ENCODE data around the gene TYMS.

The TYMS gene

DNA sequence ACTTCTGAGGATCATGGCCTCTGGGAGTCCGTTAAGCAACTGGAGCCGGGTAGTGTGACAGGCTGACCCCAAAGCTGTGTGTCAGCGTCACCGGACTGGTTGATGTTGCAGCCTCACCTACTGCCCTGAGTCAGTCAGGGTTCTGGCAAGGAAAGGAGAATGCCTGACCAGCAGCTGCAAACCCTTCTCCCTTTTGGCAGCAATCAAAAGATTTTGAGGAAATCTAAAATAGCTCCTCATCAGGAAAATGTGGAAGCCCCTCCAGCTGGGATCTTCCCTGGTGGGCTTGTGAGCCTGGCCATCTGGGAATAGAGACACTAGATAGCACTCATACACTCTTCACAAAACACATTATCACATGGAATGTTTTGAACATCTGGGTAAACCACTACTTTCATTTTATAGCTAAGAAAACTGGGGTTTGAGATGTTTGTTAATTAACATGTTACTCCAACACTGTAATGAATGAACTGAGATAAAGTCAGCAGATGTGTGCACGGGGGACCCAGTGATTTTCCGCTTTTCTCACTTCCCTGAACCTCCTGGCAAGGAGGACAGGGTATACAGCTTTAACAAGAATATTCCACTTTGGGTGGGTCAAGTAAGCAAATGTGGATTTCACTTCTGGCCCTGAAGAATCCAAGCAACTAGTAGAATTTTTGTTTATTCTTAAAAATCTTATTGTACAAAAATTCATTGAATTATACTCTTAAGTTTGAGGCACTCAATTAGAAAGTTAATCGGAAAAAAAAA lies 36.0 kb upstream of the TYMS start:
- H3K9me3 ChIP-seq (ENCODE audit: control insufficient read depth, insufficient read depth, low read length) = no peaks in the 10 kb centered on the region
- no peak overlapping the region for H3K9ac ChIP-seq (ENCODE audit: low read depth, low read length)
- H3K4me3 ChIP-seq (ENCODE audit: low read depth, low read length) = no peak overlapping the region
- no peak overlapping the region for H3K27ac ChIP-seq (ENCODE audit: low read depth, low read length)
- H3K4me1 ChIP-seq (ENCODE audit: control insufficient read depth, insufficient read depth, low read length) = no peaks in the 10 kb centered on the region
- no peaks in the 10 kb centered on the region for H3K27me3 ChIP-seq (ENCODE audit: control insufficient read depth, insufficient read depth, low read length)
- H3K36me3 ChIP-seq (ENCODE audit: control insufficient read depth, insufficient read depth, low read length) = no peaks in the 10 kb centered on the region

DNA sequence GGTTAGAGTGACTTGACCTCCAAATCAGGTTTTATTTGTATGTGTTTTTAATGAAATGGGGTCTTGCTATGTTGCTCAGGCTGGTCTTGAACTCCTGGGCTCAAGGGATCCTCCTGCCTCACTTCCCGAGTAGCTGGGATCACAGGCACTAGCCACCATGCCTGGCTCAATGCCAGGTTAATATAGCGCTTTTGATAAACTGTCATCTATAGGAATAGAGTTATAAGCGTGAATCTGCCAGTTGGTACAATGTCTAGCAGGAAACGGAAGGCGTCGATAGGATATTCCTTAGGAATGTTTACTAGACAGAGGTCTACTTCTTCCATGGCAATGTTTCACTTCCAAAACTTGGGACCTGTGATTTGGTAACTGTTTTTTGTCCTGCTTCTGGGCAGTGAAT lies 35.2 kb upstream of the TYMS start:
- Histone ChIP-seq H3K27ac (ENCODE audit: low read depth, low read length) (no peak overlapping the region), H3K4me3 (ENCODE audit: low read depth, low read length) (no peak overlapping the region), H3K4me1 (ENCODE audit: control insufficient read depth, insufficient read depth, low read length) (no peaks in the 10 kb centered on the region), H3K9ac (ENCODE audit: low read depth, low read length) (no peak overlapping the region), H3K9me3 (ENCODE audit: control insufficient read depth, insufficient read depth, low read length) (no peaks in the 10 kb centered on the region), H3K36me3 (ENCODE audit: control insufficient read depth, insufficient read depth, low read length) (no peaks in the 10 kb centered on the region), H3K27me3 (ENCODE audit: control insufficient read depth, insufficient read depth, low read length) (no peaks in the 10 kb centered on the region)

DNA sequence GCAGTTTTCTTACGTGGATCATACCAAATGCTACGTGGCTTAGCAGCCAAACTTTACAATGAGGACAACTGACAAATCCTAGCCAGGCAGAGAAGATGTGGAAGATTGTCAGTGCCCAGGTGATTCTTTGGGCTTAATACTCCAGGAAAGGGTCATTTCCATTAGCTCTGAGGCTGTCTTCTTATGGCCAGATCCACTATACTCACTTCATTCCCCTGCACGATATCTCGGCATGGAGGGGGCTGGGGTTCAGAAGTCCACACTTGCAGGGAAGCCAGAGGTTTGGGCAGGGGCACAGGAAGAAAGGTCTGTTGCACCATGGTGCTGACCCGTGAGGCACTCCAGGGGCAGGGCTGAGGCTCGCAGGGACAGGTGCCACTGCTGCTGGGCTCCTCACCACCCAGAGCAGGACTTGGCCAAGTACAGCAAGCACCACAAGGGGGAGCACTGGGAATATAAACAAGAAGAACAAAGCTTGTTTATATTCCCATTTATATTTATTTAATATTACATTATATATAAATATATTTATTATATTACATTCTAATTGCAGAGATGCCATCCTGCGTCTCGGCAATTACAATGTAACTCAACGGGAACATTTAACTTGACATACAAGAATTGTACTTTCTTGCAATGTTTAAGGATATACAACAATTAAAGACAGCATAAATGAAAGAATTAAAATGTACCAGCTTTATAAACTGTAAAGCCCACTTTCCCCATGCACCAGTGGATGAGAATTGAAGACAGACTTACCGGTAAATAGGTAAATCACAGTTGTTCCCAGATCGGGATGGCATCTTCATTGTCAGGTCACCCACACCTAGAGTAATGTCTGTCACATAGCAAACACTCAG lies 33.5 kb upstream of the TYMS start:
- H3K27me3 ChIP-seq (ENCODE audit: control insufficient read depth, insufficient read depth, low read length) = no peaks in the 10 kb centered on the region
- no peaks in the 10 kb centered on the region for H3K4me1 ChIP-seq (ENCODE audit: control insufficient read depth, insufficient read depth, low read length)
- no peaks in the 10 kb centered on the region for H3K9me3 ChIP-seq (ENCODE audit: control insufficient read depth, insufficient read depth, low read length)
- H3K27ac ChIP-seq (ENCODE audit: low read depth, low read length) = no peak overlapping the region
- H3K9ac ChIP-seq (ENCODE audit: low read depth, low read length) = no peak overlapping the region
- H3K36me3 ChIP-seq (ENCODE audit: control insufficient read depth, insufficient read depth, low read length) = no peaks in the 10 kb centered on the region
- no peak overlapping the region for H3K4me3 ChIP-seq (ENCODE audit: low read depth, low read length)

DNA sequence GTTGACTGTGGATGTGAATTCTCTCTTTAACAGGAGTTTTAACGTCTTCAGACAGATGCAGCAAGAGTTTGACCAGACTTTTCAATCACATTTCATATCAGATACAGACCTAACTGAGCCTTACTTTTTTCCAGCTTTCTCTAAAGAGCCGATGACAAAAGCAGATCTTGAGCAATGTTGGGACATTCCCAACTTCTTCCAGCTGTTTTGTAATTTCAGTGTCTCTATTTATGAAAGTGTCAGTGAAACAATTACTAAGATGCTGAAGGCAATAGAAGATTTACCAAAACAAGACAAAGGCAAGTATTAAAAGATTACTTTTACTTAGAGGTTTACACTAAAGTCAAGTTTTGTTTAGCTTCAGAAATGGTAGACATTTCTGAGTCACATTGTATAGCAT lies 30.2 kb upstream of the TYMS start:
- no peaks in the 10 kb centered on the region for H3K27me3 ChIP-seq (ENCODE audit: control insufficient read depth, insufficient read depth, low read length)
- no peak overlapping the region for H3K27ac ChIP-seq (ENCODE audit: low read depth, low read length)
- H3K9ac ChIP-seq (ENCODE audit: low read depth, low read length) = no peak overlapping the region

DNA sequence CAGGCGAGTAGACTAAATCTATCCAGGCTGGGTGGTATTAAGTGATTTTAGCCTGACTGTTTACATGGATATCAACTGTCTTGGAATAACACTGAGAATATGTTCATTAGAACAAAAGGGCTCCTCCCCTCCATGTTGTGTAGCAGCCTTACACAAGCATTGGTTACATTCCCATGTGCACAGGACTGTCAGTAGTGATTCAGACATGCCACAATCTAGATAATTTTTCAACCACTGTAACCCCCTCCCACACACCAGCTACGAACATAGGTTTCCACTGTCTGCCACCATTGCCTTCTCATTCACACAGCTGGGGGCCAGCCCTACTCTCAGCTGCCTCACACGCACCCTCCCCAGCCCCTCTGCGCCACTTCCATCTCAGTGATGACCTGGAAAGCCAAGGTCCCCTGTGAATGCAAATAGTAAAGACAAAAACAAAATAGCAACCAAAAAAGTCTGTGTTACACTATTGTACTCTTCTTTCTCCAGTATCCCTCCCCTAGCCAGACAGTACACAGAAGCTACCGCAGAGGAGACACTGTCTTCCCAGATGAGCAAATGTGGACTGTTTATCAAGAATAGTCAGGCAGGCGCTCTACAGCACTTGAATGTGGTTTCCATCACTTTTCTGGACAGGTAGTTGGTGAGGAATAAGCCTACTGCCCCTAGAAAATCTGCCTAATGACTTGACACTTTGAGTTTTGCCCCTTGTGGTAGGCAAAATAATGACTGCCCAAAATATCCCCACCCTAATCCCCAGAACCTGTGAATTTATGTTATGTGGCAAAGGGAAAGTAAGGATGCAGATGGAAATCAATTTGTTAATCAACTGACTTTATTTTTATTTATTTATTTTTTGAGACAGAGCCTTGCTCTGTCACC lies 27.9 kb upstream of the TYMS start:
- no peaks in the 10 kb centered on the region for H3K4me1 ChIP-seq (ENCODE audit: control insufficient read depth, insufficient read depth, low read length)
- H3K27ac ChIP-seq (ENCODE audit: low read depth, low read length) = no peak overlapping the region

More for the DNA sequence above, 30.2 kb upstream of the TYMS start:
- no peaks in the 10 kb centered on the region for H3K36me3 ChIP-seq (ENCODE audit: control insufficient read depth, insufficient read depth, low read length)
- H3K4me1 ChIP-seq (ENCODE audit: control insufficient read depth, insufficient read depth, low read length) = no peaks in the 10 kb centered on the region
- no peaks in the 10 kb centered on the region for H3K9me3 ChIP-seq (ENCODE audit: control insufficient read depth, insufficient read depth, low read length)
- H3K4me3 ChIP-seq (ENCODE audit: low read depth, low read length) = no peak overlapping the region

DNA sequence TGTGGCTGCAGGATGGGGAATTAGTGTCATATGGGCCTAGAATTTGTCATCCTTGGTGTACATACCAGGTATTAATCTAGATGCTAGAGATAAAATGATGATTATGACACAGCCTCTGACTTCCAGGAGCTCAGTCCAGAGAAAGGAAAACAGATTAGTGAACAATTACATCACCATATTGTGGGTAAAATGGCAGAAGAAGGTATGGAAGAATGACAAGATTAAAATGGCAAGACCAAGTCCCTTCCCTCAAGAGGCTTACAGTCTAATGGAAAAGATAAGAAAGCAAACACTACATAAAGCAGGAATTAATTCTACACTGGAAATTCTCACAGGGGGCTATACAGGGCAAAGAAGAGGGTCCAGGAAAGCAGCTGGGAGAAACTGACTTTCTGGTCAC lies 25.9 kb upstream of the TYMS start:
- H3K4me3 ChIP-seq (ENCODE audit: low read depth, low read length) = no peak overlapping the region
- no peak overlapping the region for H3K9ac ChIP-seq (ENCODE audit: low read depth, low read length)
- no peaks in the 10 kb centered on the region for H3K27me3 ChIP-seq (ENCODE audit: control insufficient read depth, insufficient read depth, low read length)

More for the DNA sequence above, 27.9 kb upstream of the TYMS start:
- no peaks in the 10 kb centered on the region for H3K36me3 ChIP-seq (ENCODE audit: control insufficient read depth, insufficient read depth, low read length)
- H3K27me3 ChIP-seq (ENCODE audit: control insufficient read depth, insufficient read depth, low read length) = no peaks in the 10 kb centered on the region
- no peaks in the 10 kb centered on the region for H3K9me3 ChIP-seq (ENCODE audit: control insufficient read depth, insufficient read depth, low read length)
- no peak overlapping the region for H3K4me3 ChIP-seq (ENCODE audit: low read depth, low read length)
- H3K9ac ChIP-seq (ENCODE audit: low read depth, low read length) = no peak overlapping the region

DNA sequence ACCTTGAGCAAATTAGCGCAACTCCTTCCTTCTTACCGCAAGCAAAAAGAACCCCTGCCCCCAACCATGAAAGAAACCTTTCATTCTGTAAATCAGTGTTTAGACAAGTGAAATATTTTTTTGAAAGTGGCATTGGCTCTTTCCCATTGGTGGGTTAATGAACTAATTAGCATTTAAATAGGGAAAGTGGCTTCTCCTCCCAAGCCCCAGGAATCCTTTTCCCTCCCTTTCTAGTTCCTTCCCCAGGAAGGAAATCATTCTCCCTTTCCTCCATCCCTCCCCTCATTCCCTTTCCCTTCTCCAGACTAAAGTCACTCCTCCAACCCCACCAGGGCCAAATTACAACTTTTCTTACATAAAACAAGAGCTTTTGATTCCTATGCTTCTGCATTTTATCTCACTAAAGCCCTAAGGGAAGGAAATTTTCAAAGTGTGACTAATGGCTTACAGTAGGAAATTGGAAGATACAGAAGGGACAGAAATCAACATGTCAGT lies 22.9 kb upstream of the TYMS start:
- H3K27me3 ChIP-seq (ENCODE audit: control insufficient read depth, insufficient read depth, low read length) = no peaks in the 10 kb centered on the region
- H3K9ac ChIP-seq (ENCODE audit: low read depth, low read length) = no peak overlapping the region
- no peaks in the 10 kb centered on the region for H3K9me3 ChIP-seq (ENCODE audit: control insufficient read depth, insufficient read depth, low read length)
- peaks cover 11% of the 10 kb centered on the region; the same call in 1 of the 2 replicates for H3K4me1 ChIP-seq (ENCODE audit: control insufficient read depth, insufficient read depth, low read length)
- peak overlapping the region; percentile 24 for H3K4me3 ChIP-seq (ENCODE audit: low read depth, low read length)
- H3K36me3 ChIP-seq (ENCODE audit: control insufficient read depth, insufficient read depth, low read length) = no peaks in the 10 kb centered on the region
- H3K27ac ChIP-seq (ENCODE audit: low read depth, low read length) = peak overlapping the region; percentile 71

More for the DNA sequence above, 25.9 kb upstream of the TYMS start:
- Histone ChIP-seq H3K4me1 (ENCODE audit: control insufficient read depth, insufficient read depth, low read length) (peaks cover 11% of the 10 kb centered on the region; the same call in 1 of the 2 replicates), H3K9me3 (ENCODE audit: control insufficient read depth, insufficient read depth, low read length) (no peaks in the 10 kb centered on the region), H3K36me3 (ENCODE audit: control insufficient read depth, insufficient read depth, low read length) (no peaks in the 10 kb centered on the region), H3K27ac (ENCODE audit: low read depth, low read length) (no peak overlapping the region)

DNA sequence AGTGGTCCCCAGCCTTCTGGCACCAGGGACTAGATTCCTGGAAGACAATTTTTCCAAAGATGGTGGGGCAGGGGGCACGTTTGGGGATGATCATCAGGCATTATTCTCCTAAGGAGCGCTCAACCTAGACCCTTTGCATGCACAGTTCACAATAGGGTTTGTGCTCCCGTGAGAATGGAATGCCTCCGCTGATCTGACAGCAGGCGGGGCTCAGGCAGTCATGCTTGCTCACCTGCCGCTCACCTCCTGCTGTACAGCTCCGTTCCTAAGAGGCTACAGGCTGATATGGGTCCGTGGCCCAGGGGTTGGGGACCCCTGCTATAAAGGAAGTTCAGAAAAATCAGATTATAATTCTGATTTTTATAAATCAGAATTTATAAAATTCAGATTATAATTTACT lies 22.3 kb upstream of the TYMS start:
- Histone ChIP-seq H3K4me1 (ENCODE audit: control insufficient read depth, insufficient read depth, low read length) (peaks cover 11% of the 10 kb centered on the region; the same call in 1 of the 2 replicates), H3K27me3 (ENCODE audit: control insufficient read depth, insufficient read depth, low read length) (no peaks in the 10 kb centered on the region), H3K9me3 (ENCODE audit: control insufficient read depth, insufficient read depth, low read length) (no peaks in the 10 kb centered on the region), H3K36me3 (ENCODE audit: control insufficient read depth, insufficient read depth, low read length) (no peaks in the 10 kb centered on the region), H3K4me3 (ENCODE audit: low read depth, low read length) (peak overlapping the region; percentile 24; the same call in 1 of the 2 replicates), H3K27ac (ENCODE audit: low read depth, low read length) (peak overlapping the region; percentile 71), H3K9ac (ENCODE audit: low read depth, low read length) (no peak overlapping the region)

DNA sequence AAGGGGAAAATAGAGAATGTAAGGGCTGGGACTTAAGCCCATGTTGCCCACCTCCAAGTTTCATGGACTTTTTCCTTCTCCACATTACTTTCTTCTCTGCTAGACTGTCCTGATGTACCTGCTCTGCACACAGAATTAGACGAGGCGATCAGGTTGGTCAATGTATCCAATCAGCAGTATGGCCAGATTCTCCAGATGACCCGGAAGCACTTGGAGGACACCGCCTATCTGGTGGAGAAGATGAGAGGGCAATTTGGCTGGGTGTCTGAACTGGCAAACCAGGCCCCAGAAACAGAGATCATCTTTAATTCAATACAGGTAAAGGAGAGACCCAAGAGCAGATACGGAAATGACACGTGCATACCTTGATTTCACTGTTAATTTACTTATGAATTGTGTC lies 16.2 kb upstream of the TYMS start:
- no peak overlapping the region for H3K9ac ChIP-seq (ENCODE audit: low read depth, low read length)
- no peaks in the 10 kb centered on the region for H3K9me3 ChIP-seq (ENCODE audit: control insufficient read depth, insufficient read depth, low read length)
- no peak overlapping the region for H3K4me3 ChIP-seq (ENCODE audit: low read depth, low read length)
- no peaks in the 10 kb centered on the region for H3K36me3 ChIP-seq (ENCODE audit: control insufficient read depth, insufficient read depth, low read length)
- no peak overlapping the region for H3K27ac ChIP-seq (ENCODE audit: low read depth, low read length)
- no peaks in the 10 kb centered on the region for H3K4me1 ChIP-seq (ENCODE audit: control insufficient read depth, insufficient read depth, low read length)
- no peaks in the 10 kb centered on the region for H3K27me3 ChIP-seq (ENCODE audit: control insufficient read depth, insufficient read depth, low read length)

DNA sequence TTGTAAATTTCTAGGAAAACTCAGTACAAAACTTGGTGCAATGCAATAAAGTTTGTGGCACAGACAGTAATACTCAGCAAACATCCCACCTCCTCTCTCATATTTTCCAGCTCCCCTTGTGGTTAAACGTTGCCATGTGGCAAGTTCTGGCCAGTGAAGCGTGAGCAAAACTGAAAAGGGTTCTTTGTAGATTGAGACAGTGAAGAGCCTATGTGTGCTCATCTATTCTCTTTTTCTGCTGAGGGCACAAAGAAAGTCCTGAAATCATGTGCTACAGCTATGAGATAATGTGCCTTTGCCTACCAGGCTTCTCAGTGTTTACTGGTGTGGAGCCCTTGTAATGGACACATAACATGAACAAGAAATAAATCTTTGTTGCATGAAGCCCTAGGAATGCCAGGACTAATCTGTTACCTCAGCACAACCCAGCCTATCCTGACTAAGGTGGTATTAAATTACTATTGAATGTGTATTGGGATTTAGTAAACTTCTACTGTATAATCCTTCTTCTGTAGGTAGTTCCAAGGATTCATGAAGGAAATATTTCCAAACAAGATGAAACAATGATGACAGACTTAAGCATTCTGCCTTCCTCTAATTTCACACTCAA lies 13.0 kb upstream of the TYMS start:
- Histone ChIP-seq H3K27me3 (ENCODE audit: control insufficient read depth, insufficient read depth, low read length) (no peaks in the 10 kb centered on the region), H3K9ac (ENCODE audit: low read depth, low read length) (no peak overlapping the region), H3K36me3 (ENCODE audit: control insufficient read depth, insufficient read depth, low read length) (no peaks in the 10 kb centered on the region), H3K4me1 (ENCODE audit: control insufficient read depth, insufficient read depth, low read length) (no peaks in the 10 kb centered on the region), H3K9me3 (ENCODE audit: control insufficient read depth, insufficient read depth, low read length) (no peaks in the 10 kb centered on the region), H3K4me3 (ENCODE audit: low read depth, low read length) (no peak overlapping the region), H3K27ac (ENCODE audit: low read depth, low read length) (no peak overlapping the region)
